Suprapubic skin (tissue), 4 donors: ENCODE results near the gene ODAD4. TPM values are rescaled to one million over a fixed set of nuclear protein-coding genes. Genes with fewer than 3 reads are reported as not detected.
A peak's percentile ranks its signal among the peaks of the same experiment; 100 is the strongest.

ENCODE experiments used
- DNase-seq, 2 donors: peaks; one replicate each; pipeline ENCODE4 v3.0.0-alpha.2; 2019; ENCODE audit warnings: low spot score in 2 of 2
- H3K27ac ChIP-seq: fragments of 200-600 bp; sonication (generic); one replicate; pipeline ENCODE4 v1.5.1; 2019
- H3K27me3 ChIP-seq: fragments of 200-600 bp; sonication (generic); one replicate; pipeline ENCODE4 v1.5.1; 2019
- H3K36me3 ChIP-seq: fragments of 200-600 bp; sonication (generic); one replicate; pipeline ENCODE4 v1.5.1; 2019
- H3K4me1 ChIP-seq: fragments of 200-600 bp; sonication (generic); one replicate; pipeline ENCODE4 v1.5.1; 2019
- H3K4me3 ChIP-seq: fragments of 200-600 bp; sonication (generic); one replicate; pipeline ENCODE4 v1.5.1; 2019; ENCODE audit warnings: mild to moderate bottlenecking
- H3K9me3 ChIP-seq: fragments of 200-600 bp; sonication (generic); one replicate; pipeline ENCODE4 v1.5.1; 2019
- EP300 ChIP-seq: sonication (generic); formaldehyde crosslinking; IDR thresholded peaks from one replicate; pipeline ENCODE4 v1.6.1; 2017; ENCODE audit warnings: antibody characterized with exemption
- POLR2A ChIP-seq, 2 donors: fragments of 450-650 bp; IDR thresholded peaks; one replicate each; pipeline ENCODE4 v1.6.1; 2017; ENCODE audit warnings: antibody characterized with exemption in 2 of 2, mild to moderate bottlenecking in 2 of 2, moderate library complexity in 2 of 2
- POLR2AphosphoS5 ChIP-seq, 3 donors: sonication (generic); formaldehyde crosslinking; IDR thresholded peaks; one replicate each; pipeline ENCODE4 v1.6.1; 2017; ENCODE audit warnings: antibody characterized with exemption in 3 of 3
- WGBS: methylation state at CpG from one replicate; pipeline ENCODE4 v1.1.5; 2018; 5-methylcytosine and 5-hydroxymethylcytosine counted together
- total RNA-seq, 4 donors: library from RNA; depleted of rRNA; stranded (reverse); fragments of >200 nt; gene quantifications; one replicate each; pipeline ENCODE4 v1.1.0, GENCODE V29; 2016
- TF ChIP-seq, protein P1 (sequence below), 2 donors: fragments of 200-600 bp in 1 of 2; fragments of 450-650 bp in 1 of 2; sonication (generic) in 1 of 2; IDR thresholded peaks; one replicate each; pipeline ENCODE4 v1.5.1; 2016 to 2019; ENCODE audit warnings: antibody characterized with exemption in 2 of 2, mild to moderate bottlenecking in 1 of 2, moderate library complexity in 1 of 2

The ODAD4 gene
- total RNA-seq, 4 donors from 2014 or later: 0.42 to 1.9 (median 1.3) TPM; not detected in 1

DNA sequence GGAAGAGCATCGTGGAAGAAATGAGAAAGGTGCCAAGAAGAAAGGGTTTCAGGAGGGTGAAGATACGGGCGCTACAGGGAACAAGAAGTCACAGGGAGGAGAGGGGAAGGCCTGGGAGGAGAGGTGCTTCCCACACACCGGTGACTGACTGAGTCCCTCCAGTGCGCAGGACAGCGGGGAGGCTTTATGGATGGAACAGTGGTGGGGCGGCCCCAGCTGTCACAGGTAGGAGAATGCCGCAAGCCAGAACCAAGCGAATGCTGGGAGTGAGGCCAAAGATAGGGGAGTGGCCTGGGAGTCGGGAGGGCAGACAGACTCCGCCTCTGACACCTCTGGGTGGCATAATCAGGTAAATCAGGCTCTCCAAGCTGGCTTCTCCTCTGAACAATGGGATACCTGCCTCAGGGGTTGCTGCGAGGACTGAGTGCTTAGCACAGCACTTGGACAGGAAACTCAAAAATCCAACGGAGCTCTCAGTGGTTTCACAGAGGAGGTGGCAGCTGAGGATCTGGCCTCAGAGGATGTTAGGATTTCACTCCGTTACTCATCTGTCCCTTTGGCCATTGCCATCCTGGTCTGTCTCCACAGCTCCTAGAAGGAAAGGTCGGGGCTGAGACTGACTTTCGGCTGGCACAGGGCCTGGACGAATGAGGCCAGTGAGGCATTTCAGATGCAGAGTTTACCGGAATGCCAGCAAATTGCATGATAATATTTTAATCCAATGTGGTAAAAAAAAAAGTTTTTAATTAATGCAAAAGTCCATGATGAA, 35.5 kb downstream of the ODAD4 start:
- Histone ChIP-seq H3K36me3 (peaks cover 18% of the 10 kb centered on the region), H3K27me3 (no peaks in the 10 kb centered on the region), H3K4me1 (peaks cover 53% of the 10 kb centered on the region), H3K4me3 (peak overlapping the region; percentile 93), H3K27ac (peak overlapping the region; percentile 89), H3K9me3 (no peaks in the 10 kb centered on the region)
- TF ChIP-seq EP300 (no peak), POLR2A (IDR thresholded peaks at IDR 0.05) (no peak), POLR2AphosphoS5 (IDR thresholded peaks at IDR 0.05) (no peak)
- TF ChIP-seq, protein P1, sequence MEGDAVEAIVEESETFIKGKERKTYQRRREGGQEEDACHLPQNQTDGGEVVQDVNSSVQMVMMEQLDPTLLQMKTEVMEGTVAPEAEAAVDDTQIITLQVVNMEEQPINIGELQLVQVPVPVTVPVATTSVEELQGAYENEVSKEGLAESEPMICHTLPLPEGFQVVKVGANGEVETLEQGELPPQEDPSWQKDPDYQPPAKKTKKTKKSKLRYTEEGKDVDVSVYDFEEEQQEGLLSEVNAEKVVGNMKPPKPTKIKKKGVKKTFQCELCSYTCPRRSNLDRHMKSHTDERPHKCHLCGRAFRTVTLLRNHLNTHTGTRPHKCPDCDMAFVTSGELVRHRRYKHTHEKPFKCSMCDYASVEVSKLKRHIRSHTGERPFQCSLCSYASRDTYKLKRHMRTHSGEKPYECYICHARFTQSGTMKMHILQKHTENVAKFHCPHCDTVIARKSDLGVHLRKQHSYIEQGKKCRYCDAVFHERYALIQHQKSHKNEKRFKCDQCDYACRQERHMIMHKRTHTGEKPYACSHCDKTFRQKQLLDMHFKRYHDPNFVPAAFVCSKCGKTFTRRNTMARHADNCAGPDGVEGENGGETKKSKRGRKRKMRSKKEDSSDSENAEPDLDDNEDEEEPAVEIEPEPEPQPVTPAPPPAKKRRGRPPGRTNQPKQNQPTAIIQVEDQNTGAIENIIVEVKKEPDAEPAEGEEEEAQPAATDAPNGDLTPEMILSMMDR (IDR thresholded peaks at IDR 0.05): no peak
- peak in 1 of 2 donors; percentile 82 for DNase-seq
- WGBS: 7% methylated on average over 18 of the region's 18 CpGs

DNA sequence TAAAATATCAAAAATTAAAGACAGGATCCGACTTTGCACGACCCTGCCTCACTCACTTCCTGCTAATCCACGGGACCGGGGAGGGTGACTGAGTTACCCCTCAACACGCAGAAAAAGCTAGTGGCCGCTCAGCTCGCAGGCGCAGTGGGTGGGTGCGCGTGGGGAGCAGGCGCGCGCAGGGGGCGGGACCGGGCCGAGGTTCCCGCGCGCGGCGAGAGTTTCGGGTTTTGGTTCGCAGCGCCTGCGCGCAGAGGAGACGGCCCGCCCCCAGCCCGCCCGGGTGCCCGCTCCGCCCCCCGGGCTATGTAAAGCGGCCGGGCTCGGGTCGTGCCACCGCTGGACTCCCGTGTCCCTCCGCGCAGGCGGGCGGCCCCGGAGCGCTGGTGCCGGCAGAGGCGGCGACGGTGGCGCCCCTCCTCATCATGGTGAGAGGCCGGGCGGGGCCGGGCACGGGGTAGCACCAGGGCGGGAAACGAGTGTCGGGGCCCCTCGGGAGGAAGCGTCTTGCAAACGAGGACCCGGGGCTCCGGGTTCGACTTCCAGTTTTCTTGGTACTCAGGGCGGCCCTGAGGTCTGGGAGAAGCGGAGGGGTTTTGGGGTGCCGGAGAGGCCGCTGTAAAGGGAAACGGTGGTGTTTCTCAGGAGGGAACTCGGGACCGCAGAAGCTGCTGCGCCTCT, 36.2 kb downstream of the ODAD4 start, which contains the start of gene CNP:
CNP (plus strand) TSS at position 333 of the 678 bp plus-strand sequence; CDS start at position 423, 90 bp downstream.
- Histone ChIP-seq H3K27me3 (no peaks in the 10 kb centered on the region), H3K27ac (peak within 1 kb of the TSS; percentile 89), H3K4me1 (peaks cover 57% of the 10 kb centered on the region), H3K4me3 (peak within 1 kb of the TSS; percentile 93), H3K36me3 (peaks cover 21% of the 10 kb centered on the region), H3K9me3 (no peaks in the 10 kb centered on the region)
- TF ChIP-seq EP300: no peak
- TF ChIP-seq POLR2A (IDR thresholded peaks at IDR 0.05): peak in 1 of 2 donors; percentile 76
- TF ChIP-seq, protein P1 (IDR thresholded peaks at IDR 0.05): no peak
- TF ChIP-seq POLR2AphosphoS5 (IDR thresholded peaks at IDR 0.05): peak in 1 of 3 donors; percentile 55
- 2% methylated on average over 20 of the region's 71 CpGs for WGBS
- DNase-seq: peak; percentile 92 to 95

DNA sequence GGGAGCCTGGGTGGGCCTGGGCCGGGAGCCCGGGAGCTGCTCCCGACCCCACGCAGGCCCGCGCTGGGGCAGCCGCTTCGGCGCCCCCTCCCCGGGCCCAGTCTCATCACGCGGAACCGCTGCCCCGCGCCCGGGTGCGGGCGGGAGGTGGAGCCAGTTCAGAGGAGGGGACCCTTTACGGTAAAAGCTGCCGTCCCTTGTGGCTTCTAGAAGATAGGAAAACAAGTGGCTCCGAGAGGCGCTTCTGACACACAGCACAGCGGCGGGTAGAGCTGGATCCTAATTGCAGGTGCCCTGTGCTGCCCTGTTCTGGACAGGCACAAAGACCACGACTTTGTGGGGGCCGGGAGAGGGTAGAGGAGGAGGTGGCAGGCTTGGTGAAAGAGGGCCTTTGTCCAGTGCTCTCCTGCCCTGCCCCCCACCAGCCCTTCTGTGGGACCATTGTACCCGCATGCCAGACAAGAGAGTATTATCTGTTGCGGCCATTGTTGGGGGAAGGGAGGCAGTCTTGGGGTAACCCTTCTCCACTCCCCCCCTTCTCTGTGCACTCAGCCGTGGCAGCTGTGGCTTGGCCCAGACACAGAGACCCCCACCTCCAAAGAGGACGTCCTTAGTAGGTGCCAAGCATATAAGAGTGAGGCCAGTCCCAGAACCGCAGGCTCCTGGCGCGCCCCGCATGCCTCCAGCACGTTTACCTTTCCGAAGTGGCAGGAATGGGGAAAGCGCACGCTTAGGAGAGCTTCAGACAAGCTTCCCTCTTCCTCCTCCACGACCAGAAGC, 36.9 kb downstream of the ODAD4 start:
- Histone ChIP-seq H3K4me3 (peak overlapping the region; percentile 93), H3K27ac (peak overlapping the region; percentile 89), H3K9me3 (no peaks in the 10 kb centered on the region), H3K27me3 (no peaks in the 10 kb centered on the region), H3K36me3 (peaks cover 28% of the 10 kb centered on the region), H3K4me1 (peaks cover 64% of the 10 kb centered on the region)
- peak in 1 of 2 donors; percentile 69 for DNase-seq
- WGBS: 14% methylated on average over 23 of the region's 39 CpGs
- TF ChIP-seq, protein P1 (IDR thresholded peaks at IDR 0.05): no peak
- TF ChIP-seq EP300 (no peak), POLR2AphosphoS5 (IDR thresholded peaks at IDR 0.05) (no peak), POLR2A (IDR thresholded peaks at IDR 0.05) (no peak)

DNA sequence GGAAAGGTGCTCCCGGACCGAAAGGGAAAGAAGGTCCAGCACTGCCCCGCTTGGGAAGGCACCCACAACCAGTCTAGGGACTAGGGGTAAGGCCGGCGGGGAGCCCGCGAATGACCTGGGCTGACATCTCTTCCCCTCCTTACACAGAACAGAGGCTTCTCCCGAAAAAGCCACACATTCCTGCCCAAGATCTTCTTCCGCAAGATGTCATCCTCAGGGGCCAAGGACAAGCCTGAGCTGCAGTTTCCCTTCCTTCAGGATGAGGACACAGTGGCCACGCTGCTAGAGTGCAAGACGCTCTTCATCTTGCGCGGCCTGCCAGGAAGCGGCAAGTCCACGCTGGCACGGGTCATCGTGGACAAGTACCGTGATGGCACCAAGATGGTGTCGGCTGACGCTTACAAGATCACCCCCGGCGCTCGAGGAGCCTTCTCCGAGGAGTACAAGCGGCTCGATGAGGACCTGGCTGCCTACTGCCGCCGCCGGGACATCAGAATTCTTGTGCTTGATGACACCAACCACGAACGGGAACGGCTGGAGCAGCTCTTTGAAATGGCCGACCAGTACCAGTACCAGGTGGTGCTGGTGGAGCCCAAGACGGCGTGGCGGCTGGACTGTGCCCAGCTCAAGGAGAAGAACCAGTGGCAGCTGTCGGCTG, 37.6 kb downstream of the ODAD4 start:
- TF ChIP-seq POLR2AphosphoS5 (IDR thresholded peaks at IDR 0.05) (no peak), EP300 (no peak), POLR2A (IDR thresholded peaks at IDR 0.05) (no peak)
- TF ChIP-seq, protein P1 (IDR thresholded peaks at IDR 0.05): no peak
- peaks cover 36% of the 10 kb centered on the region for H3K36me3 ChIP-seq
- peaks cover 71% of the 10 kb centered on the region for H3K4me1 ChIP-seq
- peak overlapping the region; percentile 89 for H3K27ac ChIP-seq
- DNase-seq: no peak
- H3K4me3 ChIP-seq: peak overlapping the region; percentile 93
- 83% methylated on average over 35 of the region's 37 CpGs for WGBS
- no peaks in the 10 kb centered on the region for H3K27me3 ChIP-seq
- H3K9me3 ChIP-seq: no peaks in the 10 kb centered on the region
